Body of pancreas (tissue), 4 donors: ENCODE data around the gene SLC12A5.

Experiments used
- CTCF ChIP-seq, 7 experiments: fragments of 450-650 bp in 4 of 7; fragments of 200-600 bp in 3 of 7; sonication (generic) in 3 of 7; IDR thresholded peaks; one replicate each; pipeline ENCODE4 v1.5.1; 2016 to 2019; ENCODE audit warnings: antibody characterized with exemption in 7 of 7
- POLR2A ChIP-seq, 3 donors: fragments of 450-650 bp; IDR thresholded peaks; one replicate each; pipeline ENCODE4 v1.6.1; 2016; ENCODE audit warnings: antibody characterized with exemption in 3 of 3, mild to moderate bottlenecking in 2 of 3

- TF ChIP-seq CTCF (IDR thresholded peaks at IDR 0.05) (peak in 3 of 7 experiments; percentile 8 to 44 (median 33)), POLR2A (IDR thresholded peaks at IDR 0.05) (peak; percentile 80 to 96 (median 86))
Observed at GRCh38 chr20:46089417-46090388, 60.7 kb downstream of the SLC12A5 start, which contains the start of gene NCOA5.
